D721Med (cell line): ENCODE results near the gene RTN3.
"Not testable (repeated sequence)": the region's sequence is repeated elsewhere in the genome, so short reads cannot be mapped to it uniquely, and the experiment has no call there.

ENCODE experiments used
- DNase-seq: peaks from one replicate; pipeline ENCODE4 v3.0.0; 2011; ENCODE audit warnings: low spot score; ENCODE audit not compliant: insufficient read length
- FAIRE-seq: peaks from 2 replicates; lab custom pipeline; 2011; peaks lifted over from hg19 to GRCh38; lab: Jason Lieb, UNC
- CTCF ChIP-seq: IDR thresholded peaks from 2 replicates; pipeline ENCODE4 v1.5.1; 2012; ENCODE audit warnings: mild to moderate bottlenecking, control low read depth; ENCODE audit not compliant: insufficient read depth; ENCODE audit errors: missing control alignments

The RTN3 gene

GRCh38 chr11:63681321-63682065 lies at the start of gene RTN3:
Gene RTN3, plus strand, starts transcription at chr11:63681500. Its CDS starts 137 bp downstream, at chr11:63681637.
- peak; percentile 90 for DNase-seq
- FAIRE-seq = no peak
- TF ChIP-seq CTCF = no peak

- DNase-seq (peak; percentile 70), FAIRE-seq (no peak)
- TF ChIP-seq CTCF = peak; percentile 75
These were observed 45.4 kb upstream of the RTN3 start for GRCh38 chr11:63635762-63636465.

- not testable (repeated sequence) for DNase-seq, FAIRE-seq
These were observed 42.9 kb upstream of the RTN3 start for GRCh38 chr11:63638436-63638835.

GRCh38 chr11:63639199-63639832 lies 42.0 kb upstream of the RTN3 start:
- DNase-seq (no peak), FAIRE-seq (no peak)
- peak; percentile 35 for TF ChIP-seq CTCF

- no peak for TF ChIP-seq CTCF
- DNase-seq = no peak
- FAIRE-seq = no peak
These were observed 39.6 kb upstream of the RTN3 start for GRCh38 chr11:63641727-63642126.

- FAIRE-seq = no peak
- no peak for TF ChIP-seq CTCF
- no peak for DNase-seq
These were observed 38.1 kb upstream of the RTN3 start for GRCh38 chr11:63643205-63643604.

GRCh38 chr11:63652671-63653070 lies 28.6 kb upstream of the RTN3 start:
- TF ChIP-seq CTCF = no peak
- DNase-seq = no peak
- FAIRE-seq = no peak
